GM13977 (cell line): ENCODE data around the gene EPHA5.

ENCODE experiments used
- DNase-seq: peaks from one replicate; pipeline ENCODE4 v3.0.0; 2012; ENCODE audit warnings: low spot score
- in situ Hi-C: fragments of 300-500 bp; cut with MboI; formaldehyde crosslinking; loops from one replicate; pipeline ENCODE4 v1.12.0; 2022; ENCODE audit warnings: low sequenced_read_pairs, low pct_unique_long_range_greater_than_20kb, mixed read lengths, inconsistent platforms; ENCODE audit not compliant: unreplicated experiment
- TF ChIP-seq, protein P1 (sequence below): IDR thresholded peaks from 2 replicates; pipeline ENCODE4 v1.5.1; 2012; ENCODE audit warnings: mild to moderate bottlenecking, control low read depth; ENCODE audit not compliant: insufficient read depth; ENCODE audit errors: extremely low read depth, missing control alignments

Gene EPHA5

DNA sequence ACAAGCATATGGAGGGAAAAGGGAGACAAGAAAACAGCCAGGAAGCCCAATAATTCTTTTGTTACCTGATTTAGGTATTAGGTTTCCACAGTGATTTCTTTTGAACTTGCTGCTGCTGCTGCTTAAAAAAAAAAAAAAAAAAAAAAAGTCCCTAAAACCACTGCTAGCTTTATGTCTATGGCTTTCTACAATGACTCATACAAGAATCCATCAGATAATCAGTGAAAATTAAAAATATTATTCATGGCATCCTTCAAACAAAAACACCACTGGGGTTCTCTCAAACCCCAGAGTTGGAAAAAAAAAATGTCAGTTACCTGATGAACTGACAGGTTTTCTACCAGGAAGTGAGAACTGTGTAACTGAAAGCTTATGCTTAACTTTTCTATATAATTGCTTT lies 14.3 kb downstream of the EPHA5 start:
- in situ Hi-C loops, result no loop called here
- TF ChIP-seq, protein P1, sequence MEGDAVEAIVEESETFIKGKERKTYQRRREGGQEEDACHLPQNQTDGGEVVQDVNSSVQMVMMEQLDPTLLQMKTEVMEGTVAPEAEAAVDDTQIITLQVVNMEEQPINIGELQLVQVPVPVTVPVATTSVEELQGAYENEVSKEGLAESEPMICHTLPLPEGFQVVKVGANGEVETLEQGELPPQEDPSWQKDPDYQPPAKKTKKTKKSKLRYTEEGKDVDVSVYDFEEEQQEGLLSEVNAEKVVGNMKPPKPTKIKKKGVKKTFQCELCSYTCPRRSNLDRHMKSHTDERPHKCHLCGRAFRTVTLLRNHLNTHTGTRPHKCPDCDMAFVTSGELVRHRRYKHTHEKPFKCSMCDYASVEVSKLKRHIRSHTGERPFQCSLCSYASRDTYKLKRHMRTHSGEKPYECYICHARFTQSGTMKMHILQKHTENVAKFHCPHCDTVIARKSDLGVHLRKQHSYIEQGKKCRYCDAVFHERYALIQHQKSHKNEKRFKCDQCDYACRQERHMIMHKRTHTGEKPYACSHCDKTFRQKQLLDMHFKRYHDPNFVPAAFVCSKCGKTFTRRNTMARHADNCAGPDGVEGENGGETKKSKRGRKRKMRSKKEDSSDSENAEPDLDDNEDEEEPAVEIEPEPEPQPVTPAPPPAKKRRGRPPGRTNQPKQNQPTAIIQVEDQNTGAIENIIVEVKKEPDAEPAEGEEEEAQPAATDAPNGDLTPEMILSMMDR, result no peak
- no peak for DNase-seq

DNA sequence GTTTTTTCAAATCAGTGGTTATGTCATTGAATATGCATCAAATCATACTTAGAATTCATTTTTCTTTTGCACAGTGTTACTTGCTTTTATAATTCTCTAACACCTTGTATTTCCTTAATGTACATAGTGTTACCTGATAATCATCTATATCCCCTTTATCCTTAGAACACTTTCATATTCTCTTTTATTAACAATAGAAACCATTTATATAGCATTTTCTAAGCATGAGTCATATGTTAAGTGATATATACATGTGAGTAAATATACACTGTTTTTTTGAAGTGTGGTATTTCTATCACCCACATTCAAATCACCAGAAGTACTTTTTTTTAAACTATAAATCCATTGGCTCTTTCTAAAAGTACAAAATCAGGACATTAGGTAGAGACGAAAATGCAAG lies 15.3 kb downstream of the EPHA5 start:
- TF ChIP-seq, protein P1, result no peak
- in situ Hi-C loops, result no loop called here
- DNase-seq, result no peak

DNA sequence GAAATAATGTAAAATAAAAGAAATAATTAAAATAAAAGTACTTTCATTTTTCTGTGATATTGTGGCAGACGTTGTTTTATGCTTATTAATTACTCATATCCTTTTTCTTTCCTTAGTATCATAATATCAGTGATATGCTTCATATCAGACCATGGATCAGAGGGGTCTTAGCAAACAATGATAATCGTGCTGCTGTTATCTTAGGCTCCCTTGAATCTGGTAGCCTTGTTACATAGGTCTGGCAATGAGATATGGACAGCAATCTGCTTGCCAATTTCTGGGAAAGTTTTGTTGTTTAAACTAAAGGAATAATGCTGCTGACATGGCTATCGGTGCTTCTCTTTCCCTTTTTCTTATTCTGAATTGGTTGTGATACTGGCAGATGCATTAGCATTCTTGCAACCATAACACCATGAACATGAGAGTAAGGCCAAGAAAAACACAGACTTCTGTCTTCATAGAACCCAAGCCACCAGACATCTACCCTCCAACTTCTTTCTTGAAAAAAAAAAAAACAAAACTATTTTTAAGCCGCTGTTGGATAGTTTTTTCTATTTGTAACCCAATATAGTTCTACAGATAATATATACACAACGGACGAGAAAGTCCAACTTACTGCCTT lies 16.4 kb downstream of the EPHA5 start:
- no peak for DNase-seq
- TF ChIP-seq, protein P1, result no peak
- in situ Hi-C loops, result no loop called here

DNA sequence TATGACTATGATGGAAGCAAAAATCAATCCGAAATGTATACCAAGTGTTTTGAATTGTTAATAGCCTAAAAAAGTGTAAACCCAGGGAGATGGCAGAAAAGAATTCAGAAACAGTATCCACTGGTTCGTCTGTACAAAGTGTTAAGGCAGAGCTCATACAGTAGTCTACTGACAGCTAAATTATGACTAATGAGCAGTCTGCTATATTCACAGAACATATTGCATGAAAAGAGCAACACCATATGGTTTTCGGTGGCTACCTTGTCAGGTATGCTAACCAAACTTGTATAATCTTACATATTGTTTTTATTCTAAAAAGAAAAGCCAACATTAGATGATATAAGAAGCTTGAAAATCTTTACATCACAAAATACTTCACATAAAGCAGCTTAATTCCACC lies 18.5 kb downstream of the EPHA5 start:
- TF ChIP-seq, protein P1, result no peak
- DNase-seq, result no peak
- in situ Hi-C loops, result no loop called here

DNA sequence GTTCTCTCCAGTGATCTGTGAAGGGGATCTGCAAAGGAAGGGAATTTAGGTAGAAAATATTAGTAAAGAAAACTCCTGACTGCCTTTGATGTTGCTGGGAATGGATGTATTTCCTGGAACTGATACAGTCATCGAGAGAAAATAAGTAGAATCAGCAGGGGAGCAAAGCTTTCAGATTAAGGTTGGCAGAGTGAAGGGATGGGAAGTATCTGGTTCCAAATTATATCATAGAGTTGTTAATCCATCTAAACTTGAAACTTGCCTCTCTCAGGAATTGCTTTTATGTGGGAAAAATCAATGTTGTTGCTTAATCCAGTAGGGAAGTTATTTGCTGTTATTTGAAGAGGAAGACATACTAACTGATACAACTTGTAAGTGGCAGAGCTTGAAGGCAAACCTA lies 19.3 kb downstream of the EPHA5 start:
- TF ChIP-seq, protein P1, result no peak
- in situ Hi-C loops, result no loop called here
- DNase-seq, result no peak

DNA sequence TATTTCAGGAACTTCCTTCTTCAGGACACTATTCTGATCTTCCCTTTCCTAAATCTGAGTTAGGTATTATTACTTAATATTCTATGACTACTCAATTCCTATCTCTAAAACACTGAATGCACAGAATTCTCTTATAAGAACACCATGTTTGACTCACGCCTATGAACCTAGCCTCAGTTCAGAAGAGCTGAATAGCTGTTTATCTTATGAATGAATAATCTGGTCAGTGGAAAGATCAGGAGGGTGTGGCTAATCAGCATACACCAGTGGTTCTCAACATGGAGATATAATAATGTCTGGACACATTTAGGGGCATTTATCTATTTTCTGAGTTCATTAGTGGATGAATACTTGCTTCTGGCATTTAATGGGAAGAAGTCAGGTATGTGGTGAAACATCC lies 24.2 kb downstream of the EPHA5 start:
- DNase-seq, result no peak
- in situ Hi-C loops, result no loop called here
- TF ChIP-seq, protein P1, result no peak

DNA sequence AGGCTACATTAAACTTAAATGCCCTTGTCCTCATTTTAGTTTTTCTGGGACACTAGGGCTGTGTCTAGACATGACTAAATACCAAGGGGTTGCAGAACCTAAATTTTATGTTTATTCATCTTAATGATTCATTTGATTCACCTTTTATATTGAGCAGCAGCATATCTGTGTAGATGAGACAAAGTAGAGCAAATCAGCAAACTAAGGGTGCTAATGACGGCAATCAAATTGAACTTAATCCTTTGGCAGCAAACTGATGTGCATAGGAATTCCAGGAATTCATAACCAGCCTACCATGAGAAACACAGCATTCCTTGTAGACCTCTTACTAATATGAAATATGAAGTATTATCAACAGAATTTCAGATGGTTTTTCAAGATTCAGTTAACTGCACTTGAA lies 25.1 kb downstream of the EPHA5 start:
- DNase-seq, result no peak
- TF ChIP-seq, protein P1, result no peak
- in situ Hi-C loops, result no loop called here
